H9 (cell line): ENCODE measurements around the gene CD209. TPM values are rescaled to one million over a fixed set of nuclear protein-coding genes. Genes with fewer than 3 reads are reported as not detected.

Source experiments
- DNase-seq: peaks from one replicate; pipeline ENCODE4 v3.0.0-alpha.2; 2017
- H2AFZ ChIP-seq: one replicate; pipeline ENCODE4 v1.6.1; 2013; ENCODE audit warnings: mild to moderate bottlenecking, low read length, control low read depth, moderate library complexity
- H2AK5ac ChIP-seq: 2 replicates; pipeline ENCODE4 v1.6.1; 2013; ENCODE audit warnings: low read length, control low read depth, mixed read lengths; ENCODE audit not compliant: insufficient read length
- H2BK120ac ChIP-seq: one replicate; pipeline ENCODE4 v1.6.1; 2013; ENCODE audit warnings: low read depth, mild to moderate bottlenecking, low read length, control low read depth, inconsistent platforms; ENCODE audit not compliant: poor library complexity, severe bottlenecking
- H2BK12ac ChIP-seq: 2 replicates; pipeline ENCODE4 v1.6.1; 2013; ENCODE audit warnings: low read length, control low read depth, mixed read lengths, low read depth; ENCODE audit not compliant: insufficient read length
- H2BK15ac ChIP-seq: 2 replicates; pipeline ENCODE4 v1.6.1; 2013; ENCODE audit warnings: low read depth, low read length, control low read depth
- H2BK20ac ChIP-seq: one replicate; pipeline ENCODE4 v1.6.1; 2013; ENCODE audit warnings: low read depth, mild to moderate bottlenecking, low read length, control low read depth, inconsistent platforms; ENCODE audit not compliant: poor library complexity, severe bottlenecking
- H2BK5ac ChIP-seq: 2 replicates; pipeline ENCODE4 v1.6.1; 2013; ENCODE audit warnings: low read length, control low read depth, mixed read lengths; ENCODE audit not compliant: insufficient read length
- H3K14ac ChIP-seq: 2 replicates; pipeline ENCODE4 v1.6.1; 2013; ENCODE audit warnings: low read length, control low read depth; ENCODE audit not compliant: insufficient read depth
- H3K18ac ChIP-seq: 2 replicates; pipeline ENCODE4 v1.6.1; 2013; ENCODE audit warnings: low read depth, mild to moderate bottlenecking, mixed read lengths, low read length, control low read depth; ENCODE audit not compliant: insufficient read length
- H3K23ac ChIP-seq: 2 replicates; pipeline ENCODE4 v1.6.1; 2013; ENCODE audit warnings: low read length, control low read depth, mixed read lengths, low read depth; ENCODE audit not compliant: insufficient read length
- H3K23me2 ChIP-seq: 2 replicates; pipeline ENCODE4 v1.6.1; 2013; ENCODE audit warnings: low read depth, mild to moderate bottlenecking, mixed read lengths, low read length, control low read depth; ENCODE audit not compliant: insufficient read length, poor library complexity, severe bottlenecking
- H3K27ac ChIP-seq: 2 replicates; pipeline ENCODE4 v1.5.1; 2013; ENCODE audit warnings: low read length, control low read depth, mixed read lengths, low read depth; ENCODE audit not compliant: insufficient read length
- H3K27me3 ChIP-seq: 2 replicates; pipeline ENCODE4 v1.6.1; 2013; ENCODE audit warnings: low read length, control low read depth, inconsistent platforms; ENCODE audit not compliant: insufficient read depth
- H3K4ac ChIP-seq: 2 replicates; pipeline ENCODE4 v1.6.1; 2013; ENCODE audit warnings: low read depth, mild to moderate bottlenecking, control low read depth, inconsistent platforms, low read length, moderate library complexity
- H3K4me1 ChIP-seq: 2 replicates; pipeline ENCODE4 v1.6.1; 2013; ENCODE audit warnings: low read length, control low read depth, inconsistent platforms; ENCODE audit not compliant: insufficient read depth
- H3K4me2 ChIP-seq: 2 replicates; pipeline ENCODE4 v1.6.1; 2013; ENCODE audit warnings: low read length, control low read depth, mixed read lengths; ENCODE audit not compliant: insufficient read length, insufficient read depth
- H3K56ac ChIP-seq: 2 replicates; pipeline ENCODE4 v1.6.1; 2013; ENCODE audit warnings: low read depth, mild to moderate bottlenecking, mixed read lengths, low read length, control low read depth; ENCODE audit not compliant: insufficient read length
- H3K79me1 ChIP-seq: 2 replicates; pipeline ENCODE4 v1.6.1; 2013; ENCODE audit warnings: low read depth, mild to moderate bottlenecking, moderate library complexity, low read length, control low read depth, inconsistent platforms; ENCODE audit not compliant: insufficient read depth, poor library complexity, severe bottlenecking
- H3K79me2 ChIP-seq: 2 replicates; pipeline ENCODE4 v1.6.1; 2013; ENCODE audit warnings: low read length, control low read depth, inconsistent platforms; ENCODE audit not compliant: insufficient read depth
- H3K9ac ChIP-seq: 2 replicates; pipeline ENCODE4 v1.6.1; 2013; ENCODE audit warnings: low read length, control low read depth, mixed read lengths; ENCODE audit not compliant: insufficient read length; ENCODE audit errors: extremely low read depth
- H3K9me3 ChIP-seq: one replicate; pipeline ENCODE4 v1.6.1; 2013; ENCODE audit warnings: low read depth, low read length, inconsistent platforms; ENCODE audit not compliant: control insufficient read depth
- H3T11ph ChIP-seq: one replicate; pipeline ENCODE4 v1.6.1; 2013; ENCODE audit warnings: mild to moderate bottlenecking, low read length, control low read depth, inconsistent platforms
- H4K20me1 ChIP-seq: one replicate; pipeline ENCODE4 v1.6.1; 2013; ENCODE audit not compliant: control insufficient read depth, insufficient read length, insufficient read depth
- H4K5ac ChIP-seq: 2 replicates; pipeline ENCODE4 v1.6.1; 2013; ENCODE audit warnings: low read depth, mild to moderate bottlenecking, mixed read lengths, low read length, control low read depth; ENCODE audit not compliant: insufficient read length
- H4K8ac ChIP-seq: replicated peaks from 2 replicates; pipeline ENCODE4 v1.6.1; 2013; ENCODE audit warnings: low read length, control low read depth, mixed read lengths, low read depth; ENCODE audit not compliant: insufficient read length
- H4K91ac ChIP-seq: 2 replicates; pipeline ENCODE4 v1.6.1; 2013; ENCODE audit warnings: low read depth, mild to moderate bottlenecking, moderate library complexity, mixed read lengths, low read length, control low read depth; ENCODE audit not compliant: insufficient read length
- H3K27ac Mint-ChIP-seq, 3 experiments: 2 replicates in 2 of 3; 3 replicates in 1 of 3; pipeline ENCODE4 v1.8.0; 2020 to 2021; ENCODE audit warnings: mixed read lengths in 3 of 3, mild to moderate bottlenecking in 1 of 3, moderate library complexity in 1 of 3
- H3K27me3 Mint-ChIP-seq: 2 replicates; pipeline ENCODE4 v1.8.0; 2021; ENCODE audit warnings: low read depth, mild to moderate bottlenecking, moderate library complexity, mixed read lengths
- H3K36me3 Mint-ChIP-seq, 3 experiments: 2 replicates in 2 of 3; 3 replicates in 1 of 3; pipeline ENCODE4 v1.8.0; 2020 to 2021; ENCODE audit warnings: low read depth in 3 of 3, mixed read lengths in 3 of 3; ENCODE audit not compliant: insufficient read depth in 1 of 3
- H3K4me1 Mint-ChIP-seq, 2 experiments: 2 replicates each; pipeline ENCODE4 v1.8.0; 2020; ENCODE audit warnings: mixed read lengths in 2 of 2
- H3K4me3 Mint-ChIP-seq, 2 experiments: 2 replicates in 1 of 2; 3 replicates in 1 of 2; pipeline ENCODE4 v1.8.0; 2020 to 2021; ENCODE audit warnings: mild to moderate bottlenecking in 2 of 2, mixed read lengths in 2 of 2, moderate library complexity in 1 of 2
- H3K9me3 Mint-ChIP-seq, 2 experiments: 2 replicates in 1 of 2; 3 replicates in 1 of 2; pipeline ENCODE4 v1.8.0; 2020; ENCODE audit warnings: mild to moderate bottlenecking in 2 of 2, mixed read lengths in 2 of 2, moderate library complexity in 1 of 2
- WGBS: extraction: QIAGEN DNeasy Blood & Tissue Kit; methylation state at CpG from one replicate; pipeline ENCODE4 v1.1.7; 2013; ENCODE audit warnings: missing lambda C conversion rate, low lambda C conversion rate, mixed read lengths; ENCODE audit not compliant: insufficient read length; ENCODE audit errors: extremely low coverage; 5-methylcytosine and 5-hydroxymethylcytosine counted together
- total RNA-seq: library from RNA; stranded (reverse); gene quantifications from 2 replicates; pipeline ENCODE4 v1.2.1, GENCODE V29; 2021
- TF ChIP-seq, protein P1 (sequence below): fragments of 200-600 bp; sonication (generic); conservative IDR thresholded peaks from 3 replicates; pipeline ENCODE4 v1.8.0; 2021; ENCODE audit warnings: antibody characterized with exemption, mild to moderate bottlenecking

CD209 gene
- total RNA-seq, 1 experiment from 2014 or later: not detected

DNA sequence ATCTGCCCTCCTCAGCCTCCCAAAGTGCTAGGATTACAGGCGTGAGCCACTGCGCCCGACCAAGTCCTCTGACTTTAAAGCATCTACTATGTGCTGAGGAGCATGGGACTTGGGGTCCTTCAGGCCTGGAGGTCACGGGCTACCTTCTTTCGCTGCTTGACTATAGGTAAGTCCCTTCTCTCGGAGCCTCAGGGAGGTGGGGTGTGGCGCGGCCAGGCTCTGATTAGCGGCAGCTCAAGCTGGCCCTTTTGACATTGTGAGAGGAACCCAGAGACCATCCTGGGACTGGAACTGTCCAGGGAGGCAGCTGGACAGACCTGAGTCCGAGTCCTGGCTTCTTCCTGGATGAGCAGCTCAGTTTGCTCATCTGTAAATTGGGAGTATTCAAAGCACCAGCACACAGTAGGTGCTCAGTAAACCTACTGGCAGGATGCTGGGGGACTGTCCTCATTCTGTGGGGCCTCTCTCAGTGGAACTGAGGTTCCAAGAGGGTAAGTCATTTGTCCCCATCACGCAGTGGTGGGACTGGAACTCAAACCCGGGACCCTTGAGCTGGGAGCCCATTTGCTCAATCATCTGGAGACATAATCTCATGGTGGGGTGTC lies 46.2 kb downstream of the CD209 start:
- Histone ChIP-seq H3K18ac (no peak overlapping the region), H2AK5ac (no peak overlapping the region), H3T11ph (no peak overlapping the region), H3K9ac (no peak overlapping the region), H3K56ac (no peak overlapping the region), H3K4me2 (no peak overlapping the region), H2BK5ac (no peak overlapping the region), H3K4me1 (no peaks in the 10 kb centered on the region; the same call in 1 of the 2 replicates), H4K91ac (no peak overlapping the region), H3K27me3 (no peaks in the 10 kb centered on the region), H3K27ac (no peak overlapping the region), H4K20me1 (no peaks in the 10 kb centered on the region), H3K23me2 (no peaks in the 10 kb centered on the region), H3K9me3 (no peaks in the 10 kb centered on the region), H4K8ac (no peak overlapping the region), H3K14ac (no peak overlapping the region), H2BK12ac (no peak overlapping the region), H4K5ac (no peak overlapping the region), H2BK20ac (no peak overlapping the region), H2BK120ac (no peak overlapping the region), H2BK15ac (no peak overlapping the region), H3K79me2 (no peaks in the 10 kb centered on the region), H3K4ac (no peak overlapping the region), H3K23ac (no peak overlapping the region), H2AFZ (no peak overlapping the region), H3K79me1 (no peaks in the 10 kb centered on the region)
- Mint-ChIP-seq H3K4me3 (no peak overlapping the region), H3K4me1 (peaks cover 8 to 33% of the 10 kb centered on the region in 2 experiments), H3K27ac (no peak overlapping the region), H3K9me3 (no peaks in the 10 kb centered on the region), H3K27me3 (peaks cover 64% of the 10 kb centered on the region), H3K36me3 (no peaks in the 10 kb centered on the region; a peak in 1 of 7 replicates)
- TF ChIP-seq, protein P1, sequence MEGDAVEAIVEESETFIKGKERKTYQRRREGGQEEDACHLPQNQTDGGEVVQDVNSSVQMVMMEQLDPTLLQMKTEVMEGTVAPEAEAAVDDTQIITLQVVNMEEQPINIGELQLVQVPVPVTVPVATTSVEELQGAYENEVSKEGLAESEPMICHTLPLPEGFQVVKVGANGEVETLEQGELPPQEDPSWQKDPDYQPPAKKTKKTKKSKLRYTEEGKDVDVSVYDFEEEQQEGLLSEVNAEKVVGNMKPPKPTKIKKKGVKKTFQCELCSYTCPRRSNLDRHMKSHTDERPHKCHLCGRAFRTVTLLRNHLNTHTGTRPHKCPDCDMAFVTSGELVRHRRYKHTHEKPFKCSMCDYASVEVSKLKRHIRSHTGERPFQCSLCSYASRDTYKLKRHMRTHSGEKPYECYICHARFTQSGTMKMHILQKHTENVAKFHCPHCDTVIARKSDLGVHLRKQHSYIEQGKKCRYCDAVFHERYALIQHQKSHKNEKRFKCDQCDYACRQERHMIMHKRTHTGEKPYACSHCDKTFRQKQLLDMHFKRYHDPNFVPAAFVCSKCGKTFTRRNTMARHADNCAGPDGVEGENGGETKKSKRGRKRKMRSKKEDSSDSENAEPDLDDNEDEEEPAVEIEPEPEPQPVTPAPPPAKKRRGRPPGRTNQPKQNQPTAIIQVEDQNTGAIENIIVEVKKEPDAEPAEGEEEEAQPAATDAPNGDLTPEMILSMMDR: no peak
- WGBS: no CpG with 5 or more reads among the region's 12 CpGs
- DNase-seq: no peak
